ENCODE measurements around the gene LIPC.

DNA sequence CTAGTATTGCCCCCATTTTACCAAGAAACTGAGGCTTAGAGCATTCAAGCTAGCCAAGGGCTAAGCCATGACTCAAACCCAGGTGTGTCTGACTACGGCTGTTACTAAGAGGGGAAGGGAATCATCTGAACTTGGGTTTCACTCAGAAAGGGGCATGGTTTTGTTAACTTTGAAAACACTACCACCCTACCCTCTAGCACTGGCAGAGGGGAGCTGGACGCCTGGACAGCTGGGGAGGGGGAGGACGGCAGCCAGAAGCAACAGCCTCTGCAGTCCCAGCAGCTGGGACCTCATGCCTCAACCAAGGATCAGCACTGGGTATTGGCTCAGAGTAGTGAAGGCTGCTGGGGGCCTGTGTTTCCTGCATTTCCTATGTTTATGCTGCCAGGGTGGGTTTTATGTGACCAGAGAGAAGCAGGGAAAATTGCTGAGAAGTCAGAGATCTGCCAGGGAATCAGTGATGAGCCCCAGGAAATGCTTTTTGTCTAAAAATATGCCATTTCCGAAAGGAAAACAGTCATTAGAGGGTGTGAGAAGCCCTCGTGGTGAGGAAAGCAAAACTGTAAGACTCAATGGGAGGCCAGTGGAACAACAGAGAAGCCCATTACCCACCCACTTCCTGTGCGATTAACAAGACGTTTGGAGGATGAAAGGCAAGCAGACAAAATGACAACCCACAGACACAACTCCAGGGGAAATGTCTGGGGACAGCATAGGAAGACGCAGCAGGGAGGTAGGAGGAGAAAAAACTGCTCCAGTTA, 41.2 kb downstream of the LIPC start:
- TF ChIP-seq, protein P1, sequence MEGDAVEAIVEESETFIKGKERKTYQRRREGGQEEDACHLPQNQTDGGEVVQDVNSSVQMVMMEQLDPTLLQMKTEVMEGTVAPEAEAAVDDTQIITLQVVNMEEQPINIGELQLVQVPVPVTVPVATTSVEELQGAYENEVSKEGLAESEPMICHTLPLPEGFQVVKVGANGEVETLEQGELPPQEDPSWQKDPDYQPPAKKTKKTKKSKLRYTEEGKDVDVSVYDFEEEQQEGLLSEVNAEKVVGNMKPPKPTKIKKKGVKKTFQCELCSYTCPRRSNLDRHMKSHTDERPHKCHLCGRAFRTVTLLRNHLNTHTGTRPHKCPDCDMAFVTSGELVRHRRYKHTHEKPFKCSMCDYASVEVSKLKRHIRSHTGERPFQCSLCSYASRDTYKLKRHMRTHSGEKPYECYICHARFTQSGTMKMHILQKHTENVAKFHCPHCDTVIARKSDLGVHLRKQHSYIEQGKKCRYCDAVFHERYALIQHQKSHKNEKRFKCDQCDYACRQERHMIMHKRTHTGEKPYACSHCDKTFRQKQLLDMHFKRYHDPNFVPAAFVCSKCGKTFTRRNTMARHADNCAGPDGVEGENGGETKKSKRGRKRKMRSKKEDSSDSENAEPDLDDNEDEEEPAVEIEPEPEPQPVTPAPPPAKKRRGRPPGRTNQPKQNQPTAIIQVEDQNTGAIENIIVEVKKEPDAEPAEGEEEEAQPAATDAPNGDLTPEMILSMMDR (IDR thresholded peaks at IDR 0.05), result no peak
- TF ChIP-seq ZFX (IDR thresholded peaks at IDR 0.05; ENCODE audit: borderline replicate concordance), result no peak
